Testis (tissue), 2 donors: ENCODE data around the gene BTNL2.

Experiments
- CTCF ChIP-seq, 3 experiments: fragments of 450-650 bp in 2 of 3; fragments of 200-600 bp in 1 of 3; sonication (generic) in 1 of 3; IDR thresholded peaks; one replicate each; pipeline ENCODE4 v1.5.1; 2016 to 2019; ENCODE audit warnings: antibody characterized with exemption in 3 of 3, mild to moderate bottlenecking in 2 of 3, moderate library complexity in 1 of 3
- POLR2A ChIP-seq: fragments of 450-650 bp; IDR thresholded peaks from one replicate; pipeline ENCODE4 v1.6.1; 2017; ENCODE audit warnings: antibody characterized with exemption, mild to moderate bottlenecking, moderate library complexity

DNA sequence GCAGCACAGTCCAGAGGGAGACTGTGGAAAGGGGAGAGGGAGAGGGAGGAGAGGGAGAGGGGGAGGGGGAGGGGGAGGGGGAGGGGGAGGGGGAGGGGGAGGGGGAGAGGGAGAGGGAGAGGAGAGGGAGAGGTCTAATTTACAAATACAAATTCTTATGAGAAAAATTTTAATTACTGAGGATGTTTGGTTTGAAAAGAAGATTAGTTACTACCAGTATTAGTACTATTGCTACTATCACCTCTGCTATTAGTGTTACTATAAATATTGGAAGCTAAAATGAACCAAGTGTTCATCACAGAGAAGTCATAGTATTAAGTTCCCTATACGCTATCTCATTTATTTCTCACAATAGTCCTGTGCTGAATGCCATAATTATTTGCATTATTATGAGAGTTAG, 20.9 kb downstream of the BTNL2 start:
- TF ChIP-seq CTCF (IDR thresholded peaks at IDR 0.05) (no peak), POLR2A (no peak)
